CD8-positive, alpha-beta memory T cell (primary cell): Measurements from ENCODE around the gene ITPRIPL2. TPM values are rescaled to one million over a fixed set of nuclear protein-coding genes. Genes with fewer than 3 reads are reported as not detected.

Source experiments
- CTCF ChIA-PET: fragments of 350-600 bp; sonication (Branson Sonifier 250); formaldehyde crosslinking; loops from one replicate; lab custom pipeline; 2021; ENCODE audit warnings: antibody characterized with exemption; lab: Charles Lee
- POLR2A ChIA-PET: fragments of 350-600 bp; sonication (Branson Sonifier 250); formaldehyde crosslinking; loops from one replicate; lab custom pipeline; 2021; ENCODE audit warnings: antibody characterized with exemption; lab: Charles Lee
- DNase-seq, 5 donors: peaks; one replicate each; pipeline versions ENCODE4 v3.0.0 to v3.0.0-alpha.2; 2020 to 2022; ENCODE audit warnings: mixed read lengths in 1 of 5
- H3K27ac ChIP-seq: one replicate; pipeline ENCODE4 v1.7.0; 2013; ENCODE audit warnings: low read depth, mild to moderate bottlenecking, low read length, moderate library complexity
- H3K27me3 ChIP-seq: 2 replicates; pipeline ENCODE4 v1.7.0; 2013; ENCODE audit warnings: low read length, mild to moderate bottlenecking; ENCODE audit not compliant: insufficient read depth, poor library complexity, severe bottlenecking
- H3K36me3 ChIP-seq: 2 replicates; pipeline ENCODE4 v1.7.0; 2013; ENCODE audit warnings: mild to moderate bottlenecking, low read length, moderate library complexity; ENCODE audit not compliant: insufficient read depth
- H3K4me1 ChIP-seq: 2 replicates; pipeline ENCODE4 v1.7.0; 2013; ENCODE audit warnings: mild to moderate bottlenecking, low read length, moderate library complexity; ENCODE audit not compliant: insufficient read depth
- H3K4me3 ChIP-seq: 2 replicates; pipeline ENCODE4 v1.7.0; 2013; ENCODE audit warnings: mild to moderate bottlenecking, low read length
- H3K9me3 ChIP-seq: 2 replicates; pipeline ENCODE4 v1.7.0; 2013; ENCODE audit warnings: mild to moderate bottlenecking, low read length
- H3K27ac Mint-ChIP-seq, 8 donors: one replicate each; pipeline ENCODE4 v1.8.0; 2020 to 2021; ENCODE audit warnings: mixed read lengths in 8 of 8, mild to moderate bottlenecking in 6 of 8, inconsistent platforms in 3 of 8, moderate library complexity in 3 of 8
- H3K27me3 Mint-ChIP-seq, 2 donors: one replicate each; pipeline ENCODE4 v1.8.0; 2020 to 2021; ENCODE audit warnings: mixed read lengths in 2 of 2, mild to moderate bottlenecking in 1 of 2, moderate library complexity in 1 of 2
- H3K36me3 Mint-ChIP-seq, 3 donors: one replicate each; pipeline ENCODE4 v1.8.0; 2020 to 2021; ENCODE audit warnings: mixed read lengths in 3 of 3, inconsistent platforms in 1 of 3, mild to moderate bottlenecking in 1 of 3
- H3K4me1 Mint-ChIP-seq, 3 donors: one replicate each; pipeline ENCODE4 v1.8.0; 2020 to 2021; ENCODE audit warnings: mixed read lengths in 3 of 3, inconsistent platforms in 1 of 3, mild to moderate bottlenecking in 1 of 3
- H3K4me3 Mint-ChIP-seq, 7 donors: one replicate each; pipeline ENCODE4 v1.8.0; 2020 to 2021; ENCODE audit warnings: mixed read lengths in 7 of 7, mild to moderate bottlenecking in 6 of 7, moderate library complexity in 4 of 7, inconsistent platforms in 2 of 7
- H3K9me3 Mint-ChIP-seq, 5 donors: one replicate each; pipeline ENCODE4 v1.8.0; 2020 to 2022; ENCODE audit warnings: mixed read lengths in 5 of 5, mild to moderate bottlenecking in 3 of 5, moderate library complexity in 2 of 5, inconsistent platforms in 1 of 5
- polyA plus RNA-seq: library from polyadenylated mRNA; unstranded; fragments of 300-500 nt; fragmentation: Illumina TruSeq; gene quantifications from one replicate; pipeline ENCODE4 v1.2.3, GENCODE V29; 2021
- total RNA-seq, 2 experiments: library from RNA; stranded (reverse); gene quantifications; one replicate each; pipeline ENCODE4 v1.2.3, GENCODE V29; 2021

ITPRIPL2 gene
- total and polyA plus RNA-seq, 3 experiments from 2014 or later = 0.89 to 17.3 (median 15.8) TPM

GRCh38 chr16:19142939-19143598, 29.3 kb downstream of the ITPRIPL2 start:
- POLR2A ChIA-PET = no interaction called here
- Histone ChIP-seq H3K27me3 (peaks cover 3% of the 10 kb centered on the region), H3K36me3 (no peaks in the 10 kb centered on the region), H3K4me3 (no peak overlapping the region), H3K27ac (no peak overlapping the region), H3K4me1 (no peaks in the 10 kb centered on the region), H3K9me3 (no peaks in the 10 kb centered on the region)
- peaks cover 0 to 4% (median 2%) of the 10 kb centered on the region in 5 donors for H3K9me3 Mint-ChIP-seq
- CTCF ChIA-PET = no interaction called here
- DNase-seq = no peak
- no peak overlapping the region for H3K27ac Mint-ChIP-seq
- no peaks in the 10 kb centered on the region for H3K4me1 Mint-ChIP-seq
- peaks cover 19 to 21% of the 10 kb centered on the region in 2 donors for H3K27me3 Mint-ChIP-seq
- H3K36me3 Mint-ChIP-seq = no peaks in the 10 kb centered on the region
- H3K4me3 Mint-ChIP-seq = no peak overlapping the region

GRCh38 chr16:19143599-19143956, 29.8 kb downstream of the ITPRIPL2 start:
- H3K4me1 ChIP-seq = no peaks in the 10 kb centered on the region
- peaks cover 3% of the 10 kb centered on the region for H3K27me3 ChIP-seq
- POLR2A ChIA-PET = no interaction called here
- peaks cover 19 to 23% of the 10 kb centered on the region in 2 donors for H3K27me3 Mint-ChIP-seq
- H3K36me3 Mint-ChIP-seq = no peaks in the 10 kb centered on the region
- no peak overlapping the region for H3K27ac ChIP-seq
- H3K4me1 Mint-ChIP-seq = no peaks in the 10 kb centered on the region
- CTCF ChIA-PET = no interaction called here
- H3K27ac Mint-ChIP-seq = no peak overlapping the region
- peaks cover 0 to 9% (median 2%) of the 10 kb centered on the region in 5 donors for H3K9me3 Mint-ChIP-seq
- H3K9me3 ChIP-seq = no peaks in the 10 kb centered on the region
- no peaks in the 10 kb centered on the region for H3K36me3 ChIP-seq
- H3K4me3 ChIP-seq = no peak overlapping the region
- DNase-seq = no peak
- H3K4me3 Mint-ChIP-seq = no peak overlapping the region

GRCh38 chr16:19145010-19145409, 31.2 kb downstream of the ITPRIPL2 start:
- no peak for DNase-seq
- Mint-ChIP-seq H3K4me1 (no peaks in the 10 kb centered on the region), H3K27me3 (peaks cover 20 to 26% of the 10 kb centered on the region in 2 donors), H3K4me3 (no peak overlapping the region), H3K36me3 (no peaks in the 10 kb centered on the region), H3K27ac (no peak overlapping the region), H3K9me3 (peaks cover 2 to 12% (median 4%) of the 10 kb centered on the region in 5 donors)
- Histone ChIP-seq H3K4me1 (no peaks in the 10 kb centered on the region), H3K9me3 (no peaks in the 10 kb centered on the region), H3K27me3 (peaks cover 3% of the 10 kb centered on the region), H3K27ac (no peak overlapping the region), H3K36me3 (no peaks in the 10 kb centered on the region), H3K4me3 (no peak overlapping the region)
- ChIA-PET CTCF (interaction anchor here (1.4 kb wide), 1 partner anchor 9 kb away, joined by 4 read pairs; no protein-coding TSS in a partner anchor), POLR2A (no interaction called here)

- no peak overlapping the region for H3K4me3 Mint-ChIP-seq
- no peak overlapping the region for H3K4me3 ChIP-seq
- H3K27me3 Mint-ChIP-seq = peaks cover 15 to 25% of the 10 kb centered on the region in 2 donors
- H3K9me3 Mint-ChIP-seq = peaks cover 2 to 12% (median 4%) of the 10 kb centered on the region in 5 donors
- H3K27ac Mint-ChIP-seq = no peak overlapping the region
- H3K36me3 Mint-ChIP-seq = no peaks in the 10 kb centered on the region
- no peaks in the 10 kb centered on the region for H3K4me1 Mint-ChIP-seq
- H3K27ac ChIP-seq = no peak overlapping the region
- H3K4me1 ChIP-seq = no peaks in the 10 kb centered on the region
- POLR2A ChIA-PET = no interaction called here
- DNase-seq = no peak
- H3K27me3 ChIP-seq = peaks cover 3% of the 10 kb centered on the region
- CTCF ChIA-PET = no interaction called here
- H3K36me3 ChIP-seq = no peaks in the 10 kb centered on the region
- no peaks in the 10 kb centered on the region for H3K9me3 ChIP-seq
Measured at GRCh38 chr16:19147126-19147525, 33.4 kb downstream of the ITPRIPL2 start.

GRCh38 chr16:19147627-19148026, 33.9 kb downstream of the ITPRIPL2 start:
- Histone ChIP-seq H3K4me1 (no peaks in the 10 kb centered on the region), H3K9me3 (no peaks in the 10 kb centered on the region), H3K36me3 (no peaks in the 10 kb centered on the region), H3K27me3 (peaks cover 3% of the 10 kb centered on the region), H3K27ac (no peak overlapping the region), H3K4me3 (no peak overlapping the region)
- no peak for DNase-seq
- Mint-ChIP-seq H3K27me3 (peaks cover 15 to 25% of the 10 kb centered on the region in 2 donors), H3K27ac (no peak overlapping the region), H3K9me3 (peaks cover 2 to 12% (median 4%) of the 10 kb centered on the region in 5 donors), H3K36me3 (no peaks in the 10 kb centered on the region), H3K4me3 (no peak overlapping the region), H3K4me1 (no peaks in the 10 kb centered on the region)
- POLR2A ChIA-PET = no interaction called here
- CTCF ChIA-PET = no interaction called here

GRCh38 chr16:19148189-19148588, 34.4 kb downstream of the ITPRIPL2 start:
- no peaks in the 10 kb centered on the region for H3K4me1 Mint-ChIP-seq
- CTCF ChIA-PET = no interaction called here
- H3K9me3 Mint-ChIP-seq = peaks cover 2 to 12% (median 4%) of the 10 kb centered on the region in 5 donors

GRCh38 chr16:19151310-19151709, 37.5 kb downstream of the ITPRIPL2 start:
- CTCF ChIA-PET = no interaction called here
- peaks cover 3 to 12% (median 4%) of the 10 kb centered on the region in 5 donors for H3K9me3 Mint-ChIP-seq

More at GRCh38 chr16:19148189-19148588, 34.4 kb downstream of the ITPRIPL2 start:
- Histone ChIP-seq H3K27ac (no peak overlapping the region), H3K27me3 (peaks cover 3% of the 10 kb centered on the region), H3K36me3 (no peaks in the 10 kb centered on the region), H3K9me3 (no peaks in the 10 kb centered on the region), H3K4me1 (no peaks in the 10 kb centered on the region), H3K4me3 (no peak overlapping the region)
- Mint-ChIP-seq H3K27me3 (peaks cover 11 to 27% of the 10 kb centered on the region in 2 donors), H3K27ac (no peak overlapping the region), H3K4me3 (no peak overlapping the region), H3K36me3 (no peaks in the 10 kb centered on the region)
- DNase-seq = no peak
- POLR2A ChIA-PET = no interaction called here

GRCh38 chr16:19152042-19152441, 38.3 kb downstream of the ITPRIPL2 start:
- peaks cover 3 to 22% of the 10 kb centered on the region in 2 donors for H3K27me3 Mint-ChIP-seq
- no peak overlapping the region for H3K27ac Mint-ChIP-seq
- Histone ChIP-seq H3K27ac (no peak overlapping the region), H3K36me3 (no peaks in the 10 kb centered on the region), H3K27me3 (no peaks in the 10 kb centered on the region), H3K4me1 (no peaks in the 10 kb centered on the region), H3K4me3 (no peak overlapping the region), H3K9me3 (no peaks in the 10 kb centered on the region)
- no peak for DNase-seq
- no peak overlapping the region for H3K4me3 Mint-ChIP-seq
- ChIA-PET POLR2A (no interaction called here), CTCF (no interaction called here)
- H3K9me3 Mint-ChIP-seq = peaks cover 3 to 12% (median 7%) of the 10 kb centered on the region in 5 donors
- peaks cover 0 to 2% (median 0%) of the 10 kb centered on the region in 3 donors for H3K36me3 Mint-ChIP-seq
- H3K4me1 Mint-ChIP-seq = no peaks in the 10 kb centered on the region

More at GRCh38 chr16:19151310-19151709, 37.5 kb downstream of the ITPRIPL2 start:
- Histone ChIP-seq H3K27me3 (no peaks in the 10 kb centered on the region), H3K4me3 (no peak overlapping the region), H3K9me3 (no peaks in the 10 kb centered on the region), H3K27ac (no peak overlapping the region), H3K4me1 (no peaks in the 10 kb centered on the region), H3K36me3 (no peaks in the 10 kb centered on the region)
- Mint-ChIP-seq H3K4me1 (no peaks in the 10 kb centered on the region), H3K27me3 (peaks cover 6 to 22% of the 10 kb centered on the region in 2 donors), H3K27ac (no peak overlapping the region), H3K4me3 (no peak overlapping the region), H3K36me3 (no peaks in the 10 kb centered on the region)
- no peak for DNase-seq
- POLR2A ChIA-PET = no interaction called here
